HG03139 (cell line): ENCODE results near the gene NCKAP5L.
"Not testable (repeated sequence)": the region's sequence is repeated elsewhere in the genome, so short reads cannot be mapped to it uniquely, and the experiment has no call there.

Experiments
- ATAC-seq: cut with Tn5 transposase; IDR thresholded peaks from one replicate; pipeline ENCODE4 v1.9.1; 2021; ENCODE audit not compliant: unreplicated experiment

Gene NCKAP5L

DNA sequence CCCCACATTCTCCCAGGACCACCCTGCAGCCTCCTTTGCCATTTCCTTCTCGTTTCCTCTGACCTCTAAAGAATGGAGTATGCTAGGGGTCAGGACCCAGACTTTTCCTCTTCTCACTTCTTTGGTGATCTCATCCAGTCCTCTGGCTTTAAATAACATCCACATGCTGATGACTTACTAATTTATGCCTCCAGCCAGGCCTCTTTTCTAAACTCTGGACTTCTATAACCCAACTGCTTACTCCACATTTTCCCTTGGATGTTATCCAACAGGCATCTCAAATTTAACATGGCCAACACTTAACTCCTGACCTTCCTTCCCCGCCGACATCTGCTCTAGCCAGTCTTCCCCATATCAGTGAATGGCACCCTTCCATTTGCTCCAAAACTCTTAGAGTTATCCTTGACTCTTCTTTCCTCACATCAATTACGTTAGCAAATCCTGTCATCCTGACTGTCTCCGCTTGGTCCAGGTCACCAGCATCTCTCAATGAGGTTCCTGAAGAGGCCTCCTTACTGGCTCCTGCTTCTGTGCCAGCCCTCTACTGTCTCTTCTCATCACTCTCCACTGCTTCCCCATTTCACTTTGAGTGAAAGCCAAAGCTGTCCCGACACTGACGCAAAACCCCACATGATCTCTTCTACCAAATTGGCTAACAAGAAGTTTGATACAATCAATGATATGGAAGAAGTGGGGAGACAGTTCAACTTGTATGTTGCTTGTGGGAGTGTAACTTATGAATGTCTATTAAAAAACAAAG, 44.1 kb downstream of the NCKAP5L start:
- ATAC-seq: no peak

DNA sequence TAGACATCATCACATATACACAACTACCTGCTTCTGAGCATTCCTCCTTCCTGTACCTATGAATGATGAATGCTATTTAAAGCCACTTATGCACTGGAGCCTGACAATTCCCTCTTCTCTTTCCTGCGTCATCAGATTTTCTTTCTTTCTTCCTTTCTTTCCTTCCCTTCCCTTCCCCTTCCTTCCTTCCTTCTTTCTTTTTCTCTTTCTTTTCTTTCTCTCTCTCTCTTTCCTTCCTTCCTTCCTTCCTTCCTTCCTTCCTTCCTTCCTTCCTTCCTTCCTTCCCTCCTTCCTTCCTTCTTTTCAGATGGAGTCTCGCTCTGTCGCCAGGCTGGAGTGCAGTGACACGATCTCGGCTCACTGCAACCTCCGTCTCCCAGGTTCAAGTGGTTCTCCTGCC, 47.3 kb downstream of the NCKAP5L start:
- not testable (repeated sequence) for ATAC-seq

DNA sequence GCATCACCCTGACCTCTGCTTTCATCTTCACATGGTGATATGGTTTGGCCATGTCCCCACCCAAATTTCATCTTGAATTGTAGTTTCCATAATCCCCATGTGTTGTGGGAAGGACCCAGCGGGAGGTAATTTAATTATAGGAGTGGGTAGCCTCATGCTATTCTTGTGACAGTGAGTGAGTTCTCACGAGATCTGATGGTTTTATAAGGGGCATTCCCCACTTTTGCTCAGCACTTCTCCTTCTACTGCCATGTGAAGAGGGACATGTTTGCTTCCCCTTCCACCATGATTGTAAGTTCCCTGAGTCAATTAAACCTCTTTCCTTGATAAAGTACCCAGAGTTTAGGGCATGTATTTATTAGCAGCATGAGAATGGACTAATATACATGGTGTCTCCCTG, 48.6 kb downstream of the NCKAP5L start:
- ATAC-seq: no peak

DNA sequence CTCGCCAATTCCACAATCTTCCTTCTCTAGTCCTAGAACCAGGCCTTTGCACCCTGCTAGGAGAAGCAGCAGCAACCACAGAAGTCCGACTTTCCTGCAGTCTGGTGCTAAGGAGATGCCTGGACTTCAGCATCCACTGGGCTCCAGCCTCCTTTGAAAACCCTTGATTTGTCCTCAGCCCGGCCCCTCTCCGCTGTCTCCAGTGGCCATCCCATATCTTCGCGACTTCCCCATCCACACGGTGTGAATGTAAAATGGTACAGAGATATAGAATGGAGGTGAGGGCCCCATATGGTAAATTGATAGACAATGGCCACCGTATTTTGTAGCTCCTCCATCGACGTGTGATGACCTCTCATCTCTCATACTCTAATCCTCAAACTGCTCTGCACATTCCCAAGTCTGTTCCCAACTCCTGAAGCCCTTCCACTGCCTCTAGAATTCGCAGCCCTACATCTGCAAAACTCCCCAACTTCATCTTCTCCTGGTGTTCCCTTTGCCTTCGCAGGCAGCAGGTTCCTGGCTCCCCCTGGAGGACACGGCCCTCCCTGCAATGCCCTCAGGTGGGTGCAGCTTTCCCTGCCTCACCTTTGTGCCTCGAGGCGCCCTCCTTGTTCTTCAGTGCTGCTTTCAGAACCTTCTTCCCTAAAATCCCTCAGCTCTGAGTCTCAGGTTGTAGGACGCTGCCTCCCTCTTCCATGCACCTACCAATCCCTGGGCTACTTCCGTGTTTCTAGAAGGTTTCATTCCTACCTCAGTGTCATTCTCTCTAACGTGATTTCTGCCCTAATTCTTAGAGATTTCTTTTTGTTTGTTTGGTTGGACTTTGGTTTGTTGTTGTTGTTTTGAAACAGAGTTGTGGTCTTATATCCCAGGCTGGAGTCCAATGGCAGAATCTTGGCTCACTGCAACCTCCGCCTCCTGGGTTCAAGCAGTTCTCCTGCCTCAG, 50.1 kb downstream of the NCKAP5L start:
- no peak for ATAC-seq

DNA sequence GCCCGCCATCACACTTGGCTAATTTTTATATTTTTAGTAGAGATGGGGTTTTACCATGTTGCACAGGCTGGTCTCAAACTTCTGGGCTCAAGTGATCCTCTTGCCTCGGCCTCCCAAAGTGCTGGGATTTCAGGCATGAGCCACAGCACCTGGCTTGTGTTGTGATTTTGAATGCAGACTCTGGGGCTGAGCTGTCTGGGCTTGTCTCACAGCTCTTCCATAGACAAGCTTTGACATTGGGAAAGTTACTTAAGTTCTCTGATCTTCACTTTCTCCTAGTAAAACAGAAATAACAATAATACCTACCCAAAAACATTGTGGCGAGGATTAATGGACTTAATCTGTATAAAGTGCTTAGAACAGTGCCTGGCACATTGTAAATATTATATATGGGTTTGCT, 50.9 kb downstream of the NCKAP5L start:
- no peak for ATAC-seq

DNA sequence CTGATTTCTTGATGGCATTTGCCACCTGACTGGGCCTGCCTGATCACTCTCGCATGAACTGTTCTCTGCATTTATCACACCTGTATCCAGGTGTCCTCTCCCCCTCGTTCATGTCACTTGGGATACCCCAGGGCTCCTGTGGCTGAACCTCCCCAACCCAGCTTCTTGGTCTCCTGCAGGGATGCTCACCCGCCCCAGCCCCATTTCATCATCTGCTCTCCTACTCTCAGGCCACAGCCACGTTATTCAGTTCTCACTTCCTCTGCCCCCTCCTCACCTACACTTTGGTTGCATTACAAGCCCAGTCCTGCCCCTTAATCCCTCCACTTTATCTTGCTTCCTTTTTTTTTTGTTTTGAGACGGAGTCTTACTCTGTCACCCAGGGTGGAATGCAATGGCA, 51.4 kb downstream of the NCKAP5L start:
- no peak for ATAC-seq

DNA sequence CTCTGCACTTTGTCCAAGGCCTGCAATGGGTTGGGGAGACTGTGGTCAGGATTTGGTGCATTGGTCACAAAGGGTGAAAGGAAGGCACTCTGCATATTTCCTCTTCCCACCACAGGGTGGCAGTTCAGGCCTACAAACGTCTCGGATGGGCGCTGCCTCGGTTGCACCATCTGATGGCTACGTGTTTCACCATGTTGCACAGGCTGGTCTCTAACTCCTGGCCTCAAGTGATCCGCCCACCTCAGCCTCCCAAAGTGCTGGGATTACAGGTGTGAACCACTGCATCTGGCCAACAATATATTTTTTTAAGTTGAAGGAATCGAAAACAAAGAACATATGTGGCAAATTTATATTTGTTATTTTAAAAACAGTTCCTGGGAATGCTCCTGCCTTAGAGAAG, 51.8 kb downstream of the NCKAP5L start:
- ATAC-seq: no peak

DNA sequence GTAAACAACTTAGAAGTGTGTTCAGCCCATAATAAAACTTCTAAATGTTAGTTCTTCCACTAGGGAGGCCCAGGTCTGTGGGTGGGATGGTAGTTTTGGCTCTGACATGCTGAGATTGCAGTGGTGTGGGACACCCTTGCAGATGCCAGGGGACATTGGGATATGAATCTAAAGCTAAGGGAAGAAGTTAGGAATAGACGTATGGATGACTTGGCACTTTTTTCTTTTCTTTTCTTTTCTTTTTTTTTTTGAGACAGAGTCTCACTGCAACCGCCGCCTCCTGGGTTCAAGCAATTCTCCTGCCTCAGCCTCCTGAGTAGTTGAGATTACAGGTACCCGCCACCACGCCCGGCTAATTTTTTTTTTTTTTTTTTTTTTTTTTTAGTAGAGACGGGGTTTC, 55.1 kb downstream of the NCKAP5L start:
- not testable (repeated sequence) for ATAC-seq

DNA sequence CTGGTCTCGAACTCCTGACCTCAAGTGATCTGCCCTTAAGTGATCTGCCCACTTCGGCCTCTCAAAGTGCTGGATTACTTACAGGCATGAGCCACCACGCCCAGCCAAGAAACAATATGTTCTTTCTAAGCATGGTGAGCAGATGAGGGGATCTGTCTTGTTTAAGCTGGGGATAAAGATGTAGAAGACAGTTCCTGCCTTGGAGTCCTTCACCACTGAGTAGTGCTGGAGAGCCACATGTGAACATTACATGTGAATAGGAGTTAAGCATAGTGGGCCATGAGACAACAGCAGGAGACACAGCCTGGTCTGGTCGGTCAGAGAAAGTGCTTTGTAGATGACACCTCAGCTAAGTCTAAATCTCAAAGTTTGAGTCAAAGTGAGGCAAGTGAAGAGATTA, 60.9 kb downstream of the NCKAP5L start:
- ATAC-seq: no peak

DNA sequence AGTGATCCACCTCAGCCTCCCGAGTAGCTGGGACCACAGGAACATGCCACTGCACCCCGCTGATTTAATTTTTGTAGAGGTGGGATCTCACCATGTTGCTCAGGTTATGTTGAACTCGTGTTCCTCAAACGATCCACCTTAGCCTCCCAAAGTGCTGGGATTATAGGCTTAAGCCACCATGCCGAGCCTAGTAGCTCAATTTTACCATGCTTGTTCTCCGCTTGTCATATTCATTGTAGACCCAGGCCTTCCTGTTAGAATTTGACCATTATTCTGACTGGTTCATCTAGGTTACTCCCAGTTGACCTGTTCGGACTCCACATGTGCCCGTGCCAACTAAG, 62.1 kb downstream of the NCKAP5L start:
- ATAC-seq: no peak

DNA sequence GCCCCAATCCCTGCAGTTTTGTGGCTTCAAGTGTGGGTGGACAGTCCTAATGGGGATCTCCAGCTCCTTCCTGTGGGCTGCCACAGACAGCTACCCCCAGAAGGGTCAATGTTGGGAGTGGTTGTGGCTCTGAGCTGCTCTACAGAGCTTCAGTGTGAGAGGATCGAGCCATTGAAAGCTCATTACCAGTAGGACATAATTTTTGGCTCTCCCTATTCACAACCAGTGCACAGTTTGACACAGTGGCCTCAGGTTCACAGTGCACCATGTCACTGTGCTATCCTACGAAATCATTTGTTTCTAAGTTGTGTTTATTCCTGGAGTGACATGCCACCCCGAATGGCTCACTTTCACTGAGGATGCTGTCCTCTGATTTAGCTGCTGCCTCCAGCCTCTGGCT, 64.1 kb downstream of the NCKAP5L start:
- no peak for ATAC-seq

DNA sequence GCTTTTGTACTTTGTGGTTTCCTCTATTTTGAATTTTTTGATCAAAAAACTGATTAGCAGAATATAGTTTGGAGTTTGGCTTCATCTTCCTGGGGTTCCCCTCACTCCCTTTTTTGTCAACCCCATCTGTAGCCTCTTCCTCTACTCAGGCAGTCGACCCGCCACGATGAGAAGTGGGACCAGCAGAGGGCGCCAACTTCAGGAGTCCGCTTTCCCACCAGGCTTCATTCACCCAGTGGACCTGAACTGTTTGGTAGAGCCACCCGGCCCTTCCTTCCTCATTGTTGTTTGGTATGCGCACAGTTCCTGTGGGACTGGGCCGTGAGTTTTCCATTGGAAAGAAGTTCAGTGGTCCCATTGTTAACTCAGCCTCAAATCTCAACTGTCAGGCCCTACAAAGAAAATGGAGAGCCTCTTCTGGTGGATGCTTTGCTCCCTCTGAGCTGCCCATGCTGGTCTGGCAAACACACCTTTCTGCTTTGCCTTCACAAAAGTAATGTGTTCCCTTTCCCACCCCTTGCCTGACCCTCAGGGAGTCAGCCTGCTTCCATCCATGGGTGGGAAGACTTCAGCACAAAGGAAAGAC, 65.1 kb downstream of the NCKAP5L start:
- ATAC-seq: no peak

DNA sequence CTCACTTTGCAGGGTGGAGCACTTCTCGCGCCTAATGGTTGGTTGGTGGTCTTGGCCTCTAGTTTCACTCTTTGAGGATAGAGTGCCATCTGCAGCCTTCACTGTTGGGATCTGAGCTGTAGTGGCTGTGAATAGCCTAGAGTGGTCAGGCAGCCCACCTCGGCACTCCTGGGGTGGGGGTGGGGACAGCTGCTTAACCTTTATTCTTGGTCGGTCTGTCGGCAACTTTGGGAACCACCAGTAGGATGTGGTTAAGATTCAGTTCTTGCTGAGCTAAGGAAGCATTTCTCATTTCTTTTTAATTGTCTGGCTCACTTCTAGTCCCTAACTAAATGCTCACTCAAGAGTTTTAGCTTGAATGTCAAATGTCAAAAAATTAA, 65.8 kb downstream of the NCKAP5L start:
- no peak for ATAC-seq

DNA sequence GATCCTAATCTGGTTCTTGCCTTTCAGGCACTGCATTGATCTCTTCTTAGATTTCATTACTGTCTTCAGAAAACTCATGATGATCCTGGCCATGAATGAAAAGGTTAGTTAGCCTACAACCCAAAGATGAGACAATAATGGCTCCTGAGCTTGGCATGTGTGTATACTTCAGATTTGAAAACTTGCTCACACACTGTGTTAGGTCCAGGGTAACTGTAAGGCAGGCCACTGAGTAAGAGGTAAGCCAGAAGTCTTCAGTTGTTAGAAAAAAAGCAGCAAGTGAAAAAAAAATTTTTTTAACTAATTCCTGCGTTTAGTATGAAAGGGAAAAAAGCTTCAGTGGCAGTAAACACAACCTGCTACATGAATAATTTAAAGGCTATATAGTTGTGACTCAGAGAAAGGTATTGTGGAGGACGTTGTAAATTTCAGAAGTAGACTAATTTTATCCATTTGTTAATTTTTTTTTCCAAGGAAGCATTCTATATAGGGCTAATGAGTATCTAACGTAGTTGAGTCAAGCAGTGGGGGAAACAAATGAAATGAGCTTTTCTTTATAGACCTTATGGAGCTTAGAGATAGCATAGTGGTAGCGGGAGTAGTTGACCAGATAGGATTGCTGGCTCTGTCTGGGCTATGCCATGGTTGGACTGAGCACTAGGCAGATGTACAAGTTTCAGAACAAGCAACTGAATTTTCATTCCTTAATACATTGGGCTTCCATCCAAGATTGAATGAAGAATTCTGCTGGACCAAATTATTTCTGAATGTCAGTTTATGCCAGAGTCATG, 66.3 kb downstream of the NCKAP5L start:
- ATAC-seq: no peak

DNA sequence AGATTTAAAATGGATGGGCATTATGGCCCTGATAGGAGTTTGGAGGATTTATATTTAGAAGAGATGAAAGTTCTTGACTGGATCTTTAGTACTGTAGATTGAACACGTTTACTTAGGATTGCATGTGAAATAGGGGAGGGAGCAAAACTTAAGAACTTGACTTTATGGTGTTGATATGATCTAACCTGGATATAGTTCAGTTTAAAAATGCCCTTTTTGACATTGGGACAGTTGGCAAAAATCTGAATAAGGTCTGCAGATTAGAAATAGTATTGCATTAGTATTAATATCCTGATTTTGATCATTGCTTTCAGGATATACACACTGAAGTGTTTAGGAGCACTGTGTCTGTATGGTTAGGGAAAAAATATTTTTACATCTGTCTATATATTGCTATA, 77.2 kb downstream of the NCKAP5L start:
- ATAC-seq: no peak

DNA sequence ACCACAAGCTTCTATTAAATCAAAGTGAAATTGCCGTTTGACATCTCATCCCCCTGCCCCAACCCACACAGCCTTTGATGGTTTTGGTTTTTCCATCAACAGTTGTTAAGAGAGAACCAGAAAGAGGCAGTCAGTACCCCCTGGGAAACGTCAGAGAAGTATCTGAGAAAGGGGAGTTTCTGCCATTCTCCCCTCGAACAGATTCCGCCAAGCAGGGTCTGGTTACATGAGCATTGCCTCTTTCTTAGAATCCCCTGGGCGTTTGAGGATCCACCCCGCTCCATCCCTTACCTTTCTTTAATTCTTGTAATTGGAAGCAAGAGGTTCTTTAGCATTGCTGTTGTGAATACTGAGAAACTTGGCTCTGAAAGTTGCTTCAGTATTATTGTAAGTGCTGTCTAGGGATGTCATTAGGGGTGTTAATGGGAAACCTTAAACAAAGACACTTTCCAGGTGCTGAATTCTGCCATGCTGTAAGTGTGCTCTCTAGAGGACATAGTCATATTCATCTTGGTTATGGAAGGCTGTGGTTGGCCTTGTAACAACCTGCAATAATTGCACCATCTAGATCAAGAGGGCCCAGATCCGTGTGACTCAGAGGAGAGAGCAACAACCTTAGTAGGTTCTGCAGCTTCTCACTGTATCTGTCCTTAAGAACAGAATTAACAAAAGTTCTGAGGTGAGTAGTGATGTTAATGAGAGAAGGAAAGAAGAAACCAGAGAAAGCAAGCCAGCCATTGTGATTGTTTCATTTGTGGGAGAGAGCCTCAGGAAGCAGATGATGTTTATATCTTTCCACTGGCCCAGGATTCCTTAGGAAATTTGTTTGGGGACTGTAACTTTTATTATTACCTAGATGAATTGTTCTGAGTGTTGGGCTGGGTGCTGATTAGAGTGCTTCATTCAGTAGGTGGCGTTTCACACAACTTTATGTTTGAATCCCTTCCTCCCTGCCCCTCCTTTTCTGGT, 77.9 kb downstream of the NCKAP5L start:
- no peak for ATAC-seq

DNA sequence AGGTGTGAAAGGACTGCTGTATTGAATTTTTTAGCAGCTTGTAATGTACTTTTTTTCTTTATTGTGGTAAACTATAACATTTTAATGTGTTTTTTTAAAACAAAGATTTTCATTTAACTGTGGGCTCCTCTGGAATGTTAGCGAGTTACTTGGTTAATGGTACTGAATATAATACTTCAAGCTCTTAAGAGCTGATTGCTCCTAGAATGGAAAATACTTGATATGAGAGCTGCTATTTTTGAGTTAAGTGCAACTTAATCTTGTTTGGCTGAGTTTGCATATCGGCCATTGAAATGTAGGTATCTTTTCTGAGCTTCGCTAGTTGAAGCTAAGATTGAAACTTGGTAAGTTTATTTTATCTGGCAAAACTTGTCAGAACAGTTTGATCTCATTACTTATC, 79.4 kb downstream of the NCKAP5L start:
- ATAC-seq: no peak

DNA sequence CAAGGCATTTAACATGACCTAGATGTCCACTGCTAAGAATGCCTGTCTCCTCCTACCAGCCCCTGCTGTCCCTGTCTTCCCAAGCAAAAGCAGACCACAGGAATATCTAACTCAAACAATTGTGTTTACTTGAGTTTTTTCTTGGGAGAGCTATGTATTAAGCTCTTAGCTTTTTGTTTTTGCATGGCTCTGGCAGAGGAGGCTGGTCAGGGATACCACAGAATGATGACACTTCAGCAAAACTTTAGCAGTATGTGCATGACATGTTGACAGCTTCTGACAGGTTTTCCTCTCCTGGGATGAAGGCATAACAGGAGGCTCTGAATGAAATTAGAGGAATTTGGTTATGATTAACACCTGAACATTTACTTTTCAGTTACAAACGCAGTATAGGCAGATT, 79.9 kb downstream of the NCKAP5L start:
- no peak for ATAC-seq

DNA sequence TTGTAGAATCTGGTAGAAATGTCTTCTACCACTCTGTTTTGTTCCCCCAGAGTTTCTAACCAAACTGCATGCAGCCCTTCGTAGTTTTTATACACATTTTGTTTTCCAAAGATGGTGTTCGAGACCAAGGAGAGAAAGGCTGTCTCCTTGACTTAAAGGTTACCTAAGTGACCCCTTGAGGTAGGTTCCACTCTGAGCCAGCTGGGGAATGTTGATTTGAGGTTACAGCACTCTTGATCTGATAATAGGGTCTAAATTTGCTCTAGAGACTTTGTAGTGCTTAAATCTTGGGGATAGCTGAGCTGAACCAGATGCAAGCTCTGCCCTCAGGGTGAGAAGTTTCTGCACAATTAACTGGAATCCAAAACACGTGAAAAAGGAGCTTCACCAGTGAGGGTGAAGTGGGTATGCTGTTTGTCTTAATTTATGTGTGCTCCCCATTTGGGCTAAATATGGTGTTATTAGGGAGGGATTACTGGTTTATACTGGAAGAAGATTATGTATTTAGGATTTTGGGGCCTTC, 83.8 kb downstream of the NCKAP5L start:
- no peak for ATAC-seq
